Fibroblast of the aortic adventitia (primary cell): ENCODE data around the gene STK16. TPM values are rescaled to one million over a fixed set of nuclear protein-coding genes. Genes with fewer than 3 reads are reported as not detected.

Experiments
- DNase-seq: peaks from one replicate; pipeline ENCODE4 v3.0.0-alpha.2; 2010; ENCODE audit warnings: low read depth
- H3K4me3 ChIP-seq: 2 replicates; pipeline ENCODE4 v1.5.1; 2011; ENCODE audit warnings: low read depth, mild to moderate bottlenecking, control low read depth, low read length, moderate library complexity
- CTCF ChIP-seq: IDR thresholded peaks from 2 replicates; pipeline ENCODE4 v1.5.1; 2011; ENCODE audit warnings: mild to moderate bottlenecking, low read length, control low read depth, inconsistent platforms; ENCODE audit not compliant: insufficient read depth
- total RNA-seq: library from RNA; depleted of rRNA; stranded (reverse); fragments of >200 nt; gene quantifications from 2 replicates; pipeline ENCODE4 v1.2.3, GENCODE V29; 2012; ENCODE audit warnings: low replicate concordance

Gene STK16
- total RNA-seq, 1 donor, result 40.2 TPM

GRCh38 chr2:219220652-219221402 is 24.5 kb upstream of the STK16 start:
- no peak for TF ChIP-seq CTCF
- H3K4me3 ChIP-seq, result no peak overlapping the region
- DNase-seq, result no peak

GRCh38 chr2:219221957-219222518 is 23.2 kb upstream of the STK16 start:
- no peak for DNase-seq

GRCh38 chr2:219223831-219224610 is 21.3 kb upstream of the STK16 start:
- no peak for DNase-seq
- no peak for TF ChIP-seq CTCF
- no peak overlapping the region for H3K4me3 ChIP-seq

More at GRCh38 chr2:219221957-219222518, 23.2 kb upstream of the STK16 start:
- TF ChIP-seq CTCF, result no peak
- no peak overlapping the region for H3K4me3 ChIP-seq

- TF ChIP-seq CTCF, result no peak
Measured at GRCh38 chr2:219225350-219225749, 19.9 kb upstream of the STK16 start.

GRCh38 chr2:219228041-219228910 is 17.0 kb upstream of the STK16 start:
- DNase-seq, result peak; percentile 14
- no peak for TF ChIP-seq CTCF
- H3K4me3 ChIP-seq, result peak overlapping the region; percentile 86

More at GRCh38 chr2:219225350-219225749, 19.9 kb upstream of the STK16 start:
- no peak for DNase-seq
- no peak overlapping the region for H3K4me3 ChIP-seq

- DNase-seq, result no peak
- peak overlapping the region; percentile 86 for H3K4me3 ChIP-seq
- no peak for TF ChIP-seq CTCF
Measured at GRCh38 chr2:219228911-219229304, 16.4 kb upstream of the STK16 start.
